HepG2 (cell line): ENCODE results near the gene RHBDL1. TPM values are rescaled to one million over a fixed set of nuclear protein-coding genes. Genes with fewer than 3 reads are reported as not detected.
A peak's percentile ranks its signal among the peaks of the same experiment; 100 is the strongest.

Source experiments
- BRD4 ChIP-seq: sonication (generic); formaldehyde crosslinking; IDR thresholded peaks from 2 replicates; pipeline ENCODE4 v1.4.0; 2020; ENCODE audit warnings: missing genetic modification reagents
- GATAD1 ChIP-seq: IDR thresholded peaks from 2 replicates; pipeline ENCODE4 v1.6.1; 2016; ENCODE audit warnings: missing genetic modification reagents, missing compliant biosample characterization
- HCFC1 ChIP-seq: fragments of 150-350 bp; IDR thresholded peaks from 2 replicates; pipeline ENCODE4 v1.6.1; 2014; ENCODE audit warnings: low read depth, low read length
- KLF15 ChIP-seq: sonication (generic); formaldehyde crosslinking; IDR thresholded peaks from 2 replicates; pipeline ENCODE4 v1.8.1; 2023; ENCODE audit warnings: borderline replicate concordance, mild to moderate bottlenecking, inconsistent platforms, missing genetic modification reagents, mixed read lengths
- MTA1 ChIP-seq: sonication (generic); formaldehyde crosslinking; IDR thresholded peaks from 2 replicates; pipeline ENCODE4 v1.4.0; 2020; ENCODE audit warnings: missing genetic modification reagents, mild to moderate bottlenecking, borderline replicate concordance
- NFE2L2 ChIP-seq: fragments of 150-350 bp; IDR thresholded peaks from 2 replicates; pipeline ENCODE4 v1.6.1; 2014; ENCODE audit warnings: low read length
- NFYC ChIP-seq: IDR thresholded peaks from 2 replicates; pipeline ENCODE4 v1.6.1; 2016; ENCODE audit warnings: missing genetic modification reagents, missing compliant biosample characterization
- SAP130 ChIP-seq: IDR thresholded peaks from 2 replicates; pipeline ENCODE4 v1.6.1; 2016; ENCODE audit warnings: low read depth
- SRSF9 ChIP-seq: fragments of 200-400 bp; formaldehyde crosslinking; IDR thresholded peaks from 2 replicates; pipeline ENCODE4 v1.6.1; 2018; ENCODE audit warnings: borderline replicate concordance, mild to moderate bottlenecking, low read depth, low read length; ENCODE audit not compliant: insufficient read depth, poor library complexity, severe bottlenecking
- ZFP90 ChIP-seq: sonication (generic); formaldehyde crosslinking; IDR thresholded peaks from 2 replicates; pipeline ENCODE4 v1.8.0; 2022; ENCODE audit warnings: missing genetic modification reagents, mild to moderate bottlenecking, inconsistent platforms, borderline replicate concordance
- ZNF10 ChIP-seq: sonication (generic); formaldehyde crosslinking; IDR thresholded peaks from 2 replicates; pipeline ENCODE4 v1.4.0; 2020; ENCODE audit warnings: mild to moderate bottlenecking, low read depth, missing genetic modification reagents, borderline replicate concordance
- ZNF607 ChIP-seq: sonication (generic); formaldehyde crosslinking; IDR thresholded peaks from 2 replicates; pipeline ENCODE4 v1.5.1; 2020; ENCODE audit warnings: missing genetic modification reagents, mild to moderate bottlenecking, borderline replicate concordance
- ZNF781 ChIP-seq: sonication (generic); formaldehyde crosslinking; IDR thresholded peaks from 2 replicates; pipeline ENCODE4 v1.5.1; 2020; ENCODE audit warnings: borderline replicate concordance, mild to moderate bottlenecking, missing genetic modification reagents; ENCODE audit errors: not compliant biosample characterization
- ZNF816 ChIP-seq: sonication (generic); formaldehyde crosslinking; IDR thresholded peaks from 2 replicates; pipeline ENCODE4 v1.8.0; 2022; ENCODE audit warnings: missing genetic modification reagents, mild to moderate bottlenecking, borderline replicate concordance
- polyA plus RNA-seq, 8 experiments: library from polyadenylated mRNA; depleted of rRNA in 3 of 8; stranded (reverse) in 7 of 8; unstranded in 1 of 8; fragments of >200 nt; fragmentation: Illumina TruSeq in 4 of 8; extraction: Trizol in 4 of 8; gene quantifications; 2 replicates each; pipeline versions ENCODE4 v1.2.1 to v1.2.3, GENCODE V29; 2011 to 2016; ENCODE audit warnings: low read depth in 4 of 8, missing spikeins in 1 of 8, mixed read lengths in 1 of 8; ENCODE audit not compliant: insufficient read depth in 1 of 8
- total RNA-seq, 5 experiments: library from RNA; depleted of rRNA; stranded (reverse); fragments of >200 nt; fragmentation: Illumina TruSeq; extraction: Trizol; gene quantifications; 2 replicates each; pipeline ENCODE4 v1.2.3, GENCODE V29; 2016; ENCODE audit warnings: low read depth in 1 of 5
- TF ChIP-seq, protein P1 (sequence below): sonication (generic); formaldehyde crosslinking; IDR thresholded peaks from 2 replicates; pipeline ENCODE4 v1.5.0; 2020; ENCODE audit warnings: mild to moderate bottlenecking, missing genetic modification reagents, borderline replicate concordance
- TF ChIP-seq, protein P2 (sequence below): IDR thresholded peaks from 2 replicates; pipeline ENCODE4 v1.6.1; 2016; ENCODE audit warnings: low read depth, control low read depth
- TF ChIP-seq, protein P3 (sequence below): sonication (generic); formaldehyde crosslinking; conservative IDR thresholded peaks from 2 replicates; pipeline ENCODE4 v1.8.1; 2023; ENCODE audit warnings: missing genetic modification reagents
- TF ChIP-seq, protein P4 (sequence below): IDR thresholded peaks from 2 replicates; pipeline ENCODE4 v1.6.1; 2016; ENCODE audit warnings: missing compliant biosample characterization, missing genetic modification reagents, borderline replicate concordance
- TF ChIP-seq, protein P5 (sequence below): sonication (generic); formaldehyde crosslinking; IDR thresholded peaks from 2 replicates; pipeline ENCODE4 v1.5.0; 2020; ENCODE audit warnings: missing genetic modification reagents

The RHBDL1 gene
- total and polyA plus RNA-seq, 2 of the 13 experiments (the other 11 are each of a cell fraction or from before 2014, with no cell fraction given), result 1.8 to 3.8 TPM

DNA sequence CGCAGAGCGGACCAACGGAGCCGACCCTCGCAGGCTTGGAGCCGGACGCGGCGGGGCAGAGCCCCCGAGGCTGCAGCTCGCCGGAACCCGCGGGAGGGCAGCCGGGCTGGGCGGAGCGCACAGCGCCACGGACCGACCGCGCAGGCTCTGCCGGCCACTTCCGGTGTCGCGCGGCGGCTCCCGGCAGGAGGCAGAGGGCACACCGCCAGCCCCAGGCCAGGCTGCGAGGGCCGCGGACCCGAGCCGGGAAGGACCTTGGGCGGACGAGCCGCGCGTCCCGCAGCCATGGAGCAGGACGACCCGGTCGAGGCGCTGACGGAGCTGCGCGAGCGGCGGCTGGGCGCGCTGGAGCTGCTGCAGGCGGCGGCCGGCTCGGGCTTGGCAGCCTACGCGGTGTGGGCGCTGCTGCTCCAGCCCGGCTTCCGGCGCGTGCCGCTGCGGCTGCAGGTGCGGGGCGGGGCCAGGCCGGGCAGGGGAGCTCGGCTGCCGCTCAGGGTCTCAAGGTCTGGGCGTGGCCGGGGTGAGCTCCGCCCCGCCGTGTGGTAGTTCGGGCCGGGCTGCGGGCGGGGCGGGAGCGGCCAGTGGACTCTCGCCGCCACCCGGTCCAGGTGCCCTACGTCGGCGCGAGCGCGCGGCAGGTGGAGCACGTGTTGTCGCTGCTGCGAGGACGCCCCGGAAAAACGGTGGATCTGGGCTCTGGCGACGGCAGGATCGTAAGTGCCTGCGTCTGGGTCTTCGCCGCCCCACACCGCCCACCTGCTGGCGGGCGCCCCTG, 45.7 kb downstream of the RHBDL1 start, which contains the start of gene ANTKMT (continued):
- TF ChIP-seq ZNF781 (CRISPR knock-in tag), result peak; percentile 51
- TF ChIP-seq, protein P1, sequence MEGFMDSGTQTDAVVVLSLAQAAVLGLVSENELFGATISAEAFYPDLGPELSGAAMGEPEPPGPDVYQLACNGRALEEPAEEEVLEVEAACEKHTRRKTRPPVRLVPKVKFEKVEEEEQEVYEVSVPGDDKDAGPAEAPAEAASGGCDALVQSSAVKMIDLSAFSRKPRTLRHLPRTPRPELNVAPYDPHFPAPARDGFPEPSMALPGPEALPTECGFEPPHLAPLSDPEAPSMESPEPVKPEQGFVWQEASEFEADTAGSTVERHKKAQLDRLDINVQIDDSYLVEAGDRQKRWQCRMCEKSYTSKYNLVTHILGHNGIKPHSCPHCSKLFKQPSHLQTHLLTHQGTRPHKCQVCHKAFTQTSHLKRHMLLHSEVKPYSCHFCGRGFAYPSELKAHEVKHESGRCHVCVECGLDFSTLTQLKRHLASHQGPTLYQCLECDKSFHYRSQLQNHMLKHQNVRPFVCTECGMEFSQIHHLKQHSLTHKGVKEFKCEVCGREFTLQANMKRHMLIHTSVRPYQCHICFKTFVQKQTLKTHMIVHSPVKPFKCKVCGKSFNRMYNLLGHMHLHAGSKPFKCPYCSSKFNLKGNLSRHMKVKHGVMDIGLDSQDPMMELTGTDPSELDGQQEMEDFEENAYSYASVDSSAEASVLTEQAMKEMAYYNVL, result 0 out of 2 replicates have a peak, but pooled peaks have one; percentile 18
- TF ChIP-seq, protein P2, sequence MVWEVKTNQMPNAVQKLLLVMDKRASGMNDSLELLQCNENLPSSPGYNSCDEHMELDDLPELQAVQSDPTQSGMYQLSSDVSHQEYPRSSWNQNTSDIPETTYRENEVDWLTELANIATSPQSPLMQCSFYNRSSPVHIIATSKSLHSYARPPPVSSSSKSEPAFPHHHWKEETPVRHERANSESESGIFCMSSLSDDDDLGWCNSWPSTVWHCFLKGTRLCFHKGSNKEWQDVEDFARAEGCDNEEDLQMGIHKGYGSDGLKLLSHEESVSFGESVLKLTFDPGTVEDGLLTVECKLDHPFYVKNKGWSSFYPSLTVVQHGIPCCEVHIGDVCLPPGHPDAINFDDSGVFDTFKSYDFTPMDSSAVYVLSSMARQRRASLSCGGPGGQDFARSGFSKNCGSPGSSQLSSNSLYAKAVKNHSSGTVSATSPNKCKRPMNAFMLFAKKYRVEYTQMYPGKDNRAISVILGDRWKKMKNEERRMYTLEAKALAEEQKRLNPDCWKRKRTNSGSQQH (CRISPR knock-in tag), result peak; percentile 60; the same call in 1 of the 2 replicates
- TF ChIP-seq, protein P3, sequence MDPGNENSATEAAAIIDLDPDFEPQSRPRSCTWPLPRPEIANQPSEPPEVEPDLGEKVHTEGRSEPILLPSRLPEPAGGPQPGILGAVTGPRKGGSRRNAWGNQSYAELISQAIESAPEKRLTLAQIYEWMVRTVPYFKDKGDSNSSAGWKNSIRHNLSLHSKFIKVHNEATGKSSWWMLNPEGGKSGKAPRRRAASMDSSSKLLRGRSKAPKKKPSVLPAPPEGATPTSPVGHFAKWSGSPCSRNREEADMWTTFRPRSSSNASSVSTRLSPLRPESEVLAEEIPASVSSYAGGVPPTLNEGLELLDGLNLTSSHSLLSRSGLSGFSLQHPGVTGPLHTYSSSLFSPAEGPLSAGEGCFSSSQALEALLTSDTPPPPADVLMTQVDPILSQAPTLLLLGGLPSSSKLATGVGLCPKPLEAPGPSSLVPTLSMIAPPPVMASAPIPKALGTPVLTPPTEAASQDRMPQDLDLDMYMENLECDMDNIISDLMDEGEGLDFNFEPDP (CRISPR knock-in tag), result no peak
- TF ChIP-seq NFE2L2, result no peak
- TF ChIP-seq BRD4 (CRISPR knock-in tag), result peak; percentile 70
- 0 out of 2 replicates have a peak, but pooled peaks have one; percentile 67 for TF ChIP-seq ZFP90 (CRISPR knock-in tag)
- 0 out of 2 replicates have a peak, but pooled peaks have one; percentile 16 for TF ChIP-seq KLF15 (CRISPR knock-in tag)
- no peak for TF ChIP-seq ZNF10 (CRISPR knock-in tag)
- 0 out of 2 replicates have a peak, but pooled peaks have one; percentile 17 for TF ChIP-seq NFYC
- peak; percentile 58 for TF ChIP-seq HCFC1
- peak; percentile 93 for TF ChIP-seq GATAD1
- TF ChIP-seq, protein P4, sequence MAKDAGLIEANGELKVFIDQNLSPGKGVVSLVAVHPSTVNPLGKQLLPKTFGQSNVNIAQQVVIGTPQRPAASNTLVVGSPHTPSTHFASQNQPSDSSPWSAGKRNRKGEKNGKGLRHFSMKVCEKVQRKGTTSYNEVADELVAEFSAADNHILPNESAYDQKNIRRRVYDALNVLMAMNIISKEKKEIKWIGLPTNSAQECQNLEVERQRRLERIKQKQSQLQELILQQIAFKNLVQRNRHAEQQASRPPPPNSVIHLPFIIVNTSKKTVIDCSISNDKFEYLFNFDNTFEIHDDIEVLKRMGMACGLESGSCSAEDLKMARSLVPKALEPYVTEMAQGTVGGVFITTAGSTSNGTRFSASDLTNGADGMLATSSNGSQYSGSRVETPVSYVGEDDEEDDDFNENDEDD, result peak; percentile 95
- TF ChIP-seq MTA1, result peak; percentile 12; the same call in 1 of the 2 replicates
- TF ChIP-seq SRSF9, result no peak
- TF ChIP-seq ZNF816 (CRISPR knock-in tag), result peak; percentile 76; the same call in 1 of the 2 replicates
- peak; percentile 77 for TF ChIP-seq SAP130 (CRISPR knock-in tag)
- peak; percentile 90; the same call in 1 of the 2 replicates for TF ChIP-seq ZNF607 (CRISPR knock-in tag)
- TF ChIP-seq, protein P5, sequence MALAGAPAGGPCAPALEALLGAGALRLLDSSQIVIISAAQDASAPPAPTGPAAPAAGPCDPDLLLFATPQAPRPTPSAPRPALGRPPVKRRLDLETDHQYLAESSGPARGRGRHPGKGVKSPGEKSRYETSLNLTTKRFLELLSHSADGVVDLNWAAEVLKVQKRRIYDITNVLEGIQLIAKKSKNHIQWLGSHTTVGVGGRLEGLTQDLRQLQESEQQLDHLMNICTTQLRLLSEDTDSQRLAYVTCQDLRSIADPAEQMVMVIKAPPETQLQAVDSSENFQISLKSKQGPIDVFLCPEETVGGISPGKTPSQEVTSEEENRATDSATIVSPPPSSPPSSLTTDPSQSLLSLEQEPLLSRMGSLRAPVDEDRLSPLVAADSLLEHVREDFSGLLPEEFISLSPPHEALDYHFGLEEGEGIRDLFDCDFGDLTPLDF (CRISPR knock-in tag), result peak; percentile 55; the same call in 1 of the 2 replicates
